Stimulated activated CD4-positive, alpha-beta T cell treated with anti-CD3 and anti-CD28 coated beads, Interleukin-12 subunit alpha, Interleukin-12 subunit beta, amount 100 ng/mL, for 24 hours (primary cell): ENCODE data around the gene RSKR.
"Not testable (repeated sequence)": the region's sequence is repeated elsewhere in the genome, so short reads cannot be mapped to it uniquely, and the experiment has no call there.

Experiments used
- DNase-seq, 2 experiments: peaks; one replicate each; pipeline ENCODE4 v3.0.0-alpha.2; 2020; ENCODE audit warnings: low read depth in 2 of 2

RSKR gene, protein sequence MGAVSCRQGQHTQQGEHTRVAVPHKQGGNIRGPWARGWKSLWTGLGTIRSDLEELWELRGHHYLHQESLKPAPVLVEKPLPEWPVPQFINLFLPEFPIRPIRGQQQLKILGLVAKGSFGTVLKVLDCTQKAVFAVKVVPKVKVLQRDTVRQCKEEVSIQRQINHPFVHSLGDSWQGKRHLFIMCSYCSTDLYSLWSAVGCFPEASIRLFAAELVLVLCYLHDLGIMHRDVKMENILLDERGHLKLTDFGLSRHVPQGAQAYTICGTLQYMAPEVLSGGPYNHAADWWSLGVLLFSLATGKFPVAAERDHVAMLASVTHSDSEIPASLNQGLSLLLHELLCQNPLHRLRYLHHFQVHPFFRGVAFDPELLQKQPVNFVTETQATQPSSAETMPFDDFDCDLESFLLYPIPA

DNA sequence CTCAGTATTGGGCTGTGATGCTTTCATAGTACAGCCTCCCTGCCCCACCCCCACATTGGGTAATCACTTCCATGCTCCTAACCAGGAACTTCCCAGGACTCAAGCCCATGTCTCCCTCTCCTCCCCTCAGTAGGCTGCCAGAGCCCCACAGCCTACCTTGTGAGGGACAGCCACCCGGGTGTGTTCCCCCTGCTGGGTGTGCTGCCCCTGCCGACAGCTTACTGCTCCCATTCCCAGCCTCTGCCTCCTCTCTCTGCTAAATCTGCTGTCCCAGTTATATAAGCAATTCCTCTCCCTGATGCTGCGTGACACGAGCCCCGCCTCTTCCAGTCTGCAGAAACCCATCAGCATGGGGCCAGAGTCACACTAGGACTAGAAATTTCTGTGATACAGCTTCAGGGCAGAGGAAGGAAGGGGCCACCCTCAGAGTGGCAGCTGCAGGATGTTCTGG lies at the start of gene RSKR:
Gene RSKR (minus strand): TSS at position 255 of the 451 bp plus-strand sequence. CDS start 24 bp downstream, at position 231.
- DNase-seq: no peak

DNA sequence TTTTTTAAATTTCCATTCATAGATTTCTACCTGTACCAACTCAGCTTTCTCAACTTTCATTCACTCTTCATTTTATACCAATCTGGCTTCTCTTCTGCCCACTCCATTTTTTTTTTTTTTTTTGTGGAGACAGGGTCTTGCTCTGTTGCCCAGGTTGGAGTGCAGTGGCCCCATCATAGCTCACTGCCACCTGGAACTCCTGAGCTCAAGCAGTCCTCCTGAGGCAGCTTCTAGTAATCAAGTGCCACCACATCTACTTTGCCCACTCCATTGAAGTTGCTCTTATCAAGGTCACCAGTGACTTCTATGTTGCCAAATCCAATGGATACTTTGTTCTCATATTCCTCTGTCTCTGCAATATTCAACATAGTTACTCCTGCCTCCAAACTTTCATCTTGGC lies 49.7 kb upstream of the RSKR start:
- DNase-seq: no peak

DNA sequence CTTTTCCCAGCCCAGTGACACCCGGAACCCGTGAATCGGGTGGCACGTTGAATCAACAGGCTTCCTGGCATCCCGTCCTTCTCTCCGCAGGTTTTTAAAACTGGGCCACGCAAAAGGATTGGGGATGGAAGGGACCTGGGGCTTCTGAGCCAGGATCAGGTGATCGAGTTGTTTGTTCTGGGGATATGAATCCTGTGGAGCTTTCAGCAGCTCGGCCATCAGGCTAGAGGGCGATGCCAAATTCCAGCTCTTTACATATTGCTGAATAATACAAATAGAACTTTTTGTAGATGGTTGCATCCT lies 48.5 kb upstream of the RSKR start:
- no peak for DNase-seq

- peak; percentile 93 to 95 for DNase-seq
Observed at GRCh38 chr17:28661635-28662526, 47.9 kb upstream of the RSKR start, which contains the start of the genes SDF2 and SUPT6H. TSS of gene SDF2 (minus strand) at chr17:28661906. CDS start at chr17:28661876, 30 bp downstream. TSS of gene SUPT6H (plus strand) at chr17:28662205. CDS start at chr17:28673402, 11,197 bp downstream.

GRCh38 chr17:28659497-28659881 lies 45.5 kb upstream of the RSKR start:
- not testable (repeated sequence) for DNase-seq

DNA sequence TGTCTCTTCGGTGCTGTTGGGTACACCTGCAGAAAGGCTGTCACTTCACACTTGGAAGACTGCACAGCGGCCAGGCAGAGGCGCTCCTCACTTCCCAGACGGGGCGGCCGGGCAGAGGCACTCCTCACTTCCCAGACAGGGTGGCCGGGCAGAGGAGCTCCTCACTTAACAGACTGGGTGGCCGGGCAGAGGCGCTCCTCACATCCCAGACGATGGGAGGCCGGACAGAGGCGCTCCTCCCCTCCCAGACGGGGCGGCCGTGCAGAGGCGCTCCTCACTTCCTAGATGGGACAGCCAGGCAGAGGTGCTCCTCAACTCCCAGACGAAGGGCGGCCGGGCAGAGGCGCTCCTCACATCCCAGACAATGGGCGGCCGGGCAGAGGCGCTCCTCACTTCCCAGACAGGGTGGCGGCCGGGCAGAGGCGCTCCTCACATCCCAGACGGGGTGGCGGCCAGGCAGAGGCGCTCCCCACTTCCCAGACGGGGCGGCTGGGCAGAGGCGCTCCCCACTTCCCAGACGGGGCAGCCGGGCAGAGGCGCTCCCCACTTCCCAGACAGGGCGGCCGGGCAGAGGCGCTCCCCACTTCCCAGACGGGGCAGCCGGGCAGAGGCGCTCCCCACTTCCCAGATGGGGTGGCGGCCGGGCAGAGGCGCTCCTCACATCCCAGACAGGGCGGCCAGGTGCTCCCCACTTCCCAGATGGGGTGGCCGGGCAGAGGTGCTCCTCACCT lies 44.9 kb upstream of the RSKR start:
- not testable (repeated sequence) for DNase-seq

GRCh38 chr17:28658342-28658741 lies 44.4 kb upstream of the RSKR start:
- DNase-seq: not testable (repeated sequence)

DNA sequence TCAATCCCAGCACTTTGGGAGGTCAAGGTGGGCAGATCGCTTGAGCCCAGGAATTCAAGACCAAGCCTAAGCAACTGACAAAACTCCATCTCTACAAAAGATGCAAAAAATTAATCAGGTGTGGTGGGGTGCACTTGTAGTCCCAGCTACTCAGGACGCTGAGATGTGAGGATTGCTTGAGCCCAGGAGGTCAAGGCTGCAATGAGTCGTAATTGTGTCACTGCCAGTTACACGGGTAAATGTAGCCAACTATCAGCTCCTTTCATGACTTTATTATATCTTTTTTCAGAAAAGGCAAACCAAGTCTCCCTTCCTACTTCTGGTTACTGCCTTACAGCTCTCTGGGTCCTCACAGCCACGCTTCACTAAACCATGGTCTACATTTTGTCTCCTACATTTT lies 43.8 kb upstream of the RSKR start:
- no peak for DNase-seq

DNA sequence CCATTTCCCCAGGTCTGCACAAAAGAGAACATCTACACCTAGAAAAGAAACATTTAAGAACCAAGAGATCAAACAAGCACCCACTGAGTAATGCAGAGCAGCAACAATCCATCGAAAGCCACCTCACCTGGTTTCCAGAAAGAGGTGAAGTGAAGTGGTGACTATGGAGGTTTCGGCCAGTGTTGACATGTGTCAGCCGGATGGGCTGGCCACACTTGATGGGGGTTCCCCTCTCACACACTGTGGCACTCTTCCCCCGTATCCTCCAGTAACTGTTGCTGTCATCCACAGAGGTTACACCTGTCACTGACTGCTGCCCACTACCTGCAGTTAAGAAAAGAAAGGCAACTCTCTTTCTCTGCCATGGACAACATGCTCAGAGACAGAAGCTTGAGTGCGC lies 41.2 kb upstream of the RSKR start:
- DNase-seq: no peak

DNA sequence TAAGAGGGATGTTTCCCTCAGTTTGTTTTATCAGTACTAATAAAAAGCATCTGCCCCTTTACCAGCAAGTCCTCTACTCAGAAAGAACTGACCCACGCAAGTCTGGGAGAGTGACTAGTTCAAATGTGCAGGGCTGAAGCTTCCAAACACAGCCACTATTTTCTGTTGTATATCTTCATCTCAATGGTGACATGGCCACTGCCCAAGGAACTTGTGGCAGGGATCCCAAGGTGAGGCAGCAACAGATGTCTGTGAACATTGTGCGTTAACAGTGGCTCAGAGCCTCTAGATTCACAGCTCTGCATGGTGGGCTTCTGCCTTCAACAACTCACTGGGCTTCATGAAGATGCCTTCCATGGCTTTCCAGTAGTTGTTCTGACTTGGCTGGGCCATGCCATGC lies 34.7 kb upstream of the RSKR start:
- DNase-seq: no peak

- no peak for DNase-seq
Observed at GRCh38 chr17:28646039-28646754, 32.2 kb upstream of the RSKR start.

DNA sequence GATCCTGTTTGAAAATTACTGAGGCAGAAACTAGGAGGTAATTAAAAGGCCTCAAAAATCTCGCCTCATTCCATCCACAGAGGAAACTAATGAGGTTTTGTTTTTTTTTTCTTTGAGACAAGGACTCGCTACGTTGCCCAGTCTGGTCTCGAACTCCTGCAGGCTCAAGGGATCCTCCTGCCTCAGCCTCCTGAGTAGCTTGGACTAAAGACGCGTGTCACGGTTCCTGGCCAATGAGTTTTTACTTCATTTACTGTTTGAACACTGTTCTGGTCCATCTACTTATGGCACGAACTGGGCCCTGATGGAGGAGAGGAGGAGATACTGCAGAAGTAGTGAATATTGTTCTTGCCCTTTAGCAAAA lies 31.6 kb upstream of the RSKR start:
- DNase-seq: no peak

GRCh38 chr17:28644787-28645575 lies 31.0 kb upstream of the RSKR start, which contains the start of gene BLTP2:
TSS of gene BLTP2 (minus strand) at chr17:28645158. CDS start at chr17:28645056, 102 bp downstream.
- DNase-seq: peak; percentile 89 to 92

GRCh38 chr17:28643983-28644786 lies 30.2 kb upstream of the RSKR start:
- no peak for DNase-seq

- no peak for DNase-seq
Observed at GRCh38 chr17:28641579-28641978, 27.6 kb upstream of the RSKR start.

DNA sequence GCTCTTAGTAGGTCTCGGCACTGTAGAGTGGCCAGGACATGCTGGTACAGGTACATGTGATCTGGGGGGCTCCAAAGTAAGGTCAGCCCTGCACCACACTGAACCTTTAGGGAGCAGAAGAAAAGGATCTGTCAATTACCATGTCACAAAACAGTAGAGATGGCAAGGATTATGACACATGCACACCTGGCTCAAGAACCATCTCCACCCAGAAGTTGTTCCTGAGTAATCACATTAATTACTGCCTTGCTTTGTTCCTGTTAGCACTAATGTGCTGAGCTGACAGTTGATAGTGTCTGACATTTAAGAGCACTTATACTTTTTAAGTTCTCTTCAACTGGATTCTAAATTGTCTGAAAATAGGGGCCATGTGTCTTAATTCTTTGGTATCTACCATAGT lies 21.5 kb upstream of the RSKR start:
- no peak for DNase-seq

GRCh38 chr17:28634206-28634865 lies 20.4 kb upstream of the RSKR start:
- DNase-seq: no peak

DNA sequence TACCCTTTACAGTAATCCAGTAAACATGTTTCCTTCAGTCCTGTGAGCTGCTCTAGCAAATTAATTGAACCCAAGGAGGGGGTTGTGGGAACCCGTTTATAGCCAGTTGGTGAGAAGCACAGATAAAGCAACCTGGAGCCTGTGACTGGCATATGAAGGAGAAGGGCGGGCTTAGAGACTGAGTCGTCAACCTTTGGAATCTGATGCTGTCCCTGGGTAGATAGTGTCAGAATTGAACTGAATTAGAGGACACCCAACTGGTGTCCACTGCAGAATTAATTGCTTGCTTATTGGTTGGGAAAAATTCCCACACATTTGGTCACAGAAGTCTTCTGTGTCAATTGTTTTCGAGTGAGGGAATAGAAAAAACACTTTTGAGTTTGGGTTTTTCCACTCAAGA lies 12.8 kb upstream of the RSKR start:
- no peak for DNase-seq

- DNase-seq: no peak
Observed at GRCh38 chr17:28624148-28624547, 10.2 kb upstream of the RSKR start.
